ENCODE results near the gene XRCC6. TPM values are rescaled to one million over a fixed set of nuclear protein-coding genes. Genes with fewer than 3 reads are reported as not detected.
"Not testable (repeated sequence)": the region's sequence is repeated elsewhere in the genome, so short reads cannot be mapped to it uniquely, and the experiment has no call there.

XRCC6 gene
- total and polyA plus RNA-seq, 9 of the 15 experiments (the other 6 are each of a cell fraction or from before 2014, with no cell fraction given), result 151 to 440 (median 318) TPM

GRCh38 chr22:41571786-41572185 is 49.3 kb upstream of the XRCC6 start:
- H3K9me1 ChIP-seq (ENCODE audit: control insufficient read depth, insufficient read depth, low read length), result no peaks in the 10 kb centered on the region
- ChIA-PET CTCF (ENCODE audit: low intra/inter-chr PET ratio) (no interaction called here), POLR2A (no interaction called here)
- H4K20me1 ChIP-seq (replicated peaks; ENCODE audit: control insufficient read depth, insufficient read depth, low read length), result no peaks in the 10 kb centered on the region
- H3K9ac ChIP-seq (ENCODE audit: insufficient read depth in 1 of 2, low read depth in 2 of 2, low read length in 2 of 2), result no peak overlapping the region
- BruUV-seq (replicated peaks), result no TSS peak
- no peak overlapping the region for H3K4me3 ChIP-seq
- H2AFZ ChIP-seq (ENCODE audit: low read depth, low read length), result no peak overlapping the region
- WGBS (ENCODE audit: insufficient coverage, low coverage, missing lambda C conversion rate), result 64% methylated on average over 3 of the region's 14 CpGs
- peaks cover 5% of the 10 kb centered on the region; the same call in 1 of the 3 replicates for H3K36me3 ChIP-seq (ENCODE audit: control insufficient read depth, insufficient read depth, low read length)
- no peaks in the 10 kb centered on the region for H3K9me3 ChIP-seq (replicated peaks; ENCODE audit: control insufficient read depth, insufficient read depth, low read depth, low read length)
- in situ Hi-C loops (cut with MboI) (no loop called here), intact Hi-C loops (cut with micrococcal nuclease) (no loop called here)
- H3K4me2 ChIP-seq (ENCODE audit: insufficient read depth, low read length), result no peak overlapping the region
- peaks cover 8 to 35% of the 10 kb centered on the region in 2 experiments; a peak in 4 of 5 replicates for H3K4me1 ChIP-seq (replicated peaks in 1 of 2; ENCODE audit: control insufficient read depth in 2 of 2, insufficient read depth in 2 of 2, low read length in 2 of 2)
- ATAC-seq (no peak), FAIRE-seq (no peak), DNase-seq (ENCODE audit: extremely low read depth in 1 of 4, low spot score in 3 of 4) (no peak)
- TF ChIP-seq GTF3C2 (IDR thresholded peaks at IDR 0.05; ENCODE audit: borderline replicate concordance, extremely low read depth, insufficient read length) (no peak), ZNF408 (CRISPR knock-in tag; IDR thresholded peaks at IDR 0.05; ENCODE audit: low read depth) (no peak)
- TF ChIP-seq, protein P1, sequence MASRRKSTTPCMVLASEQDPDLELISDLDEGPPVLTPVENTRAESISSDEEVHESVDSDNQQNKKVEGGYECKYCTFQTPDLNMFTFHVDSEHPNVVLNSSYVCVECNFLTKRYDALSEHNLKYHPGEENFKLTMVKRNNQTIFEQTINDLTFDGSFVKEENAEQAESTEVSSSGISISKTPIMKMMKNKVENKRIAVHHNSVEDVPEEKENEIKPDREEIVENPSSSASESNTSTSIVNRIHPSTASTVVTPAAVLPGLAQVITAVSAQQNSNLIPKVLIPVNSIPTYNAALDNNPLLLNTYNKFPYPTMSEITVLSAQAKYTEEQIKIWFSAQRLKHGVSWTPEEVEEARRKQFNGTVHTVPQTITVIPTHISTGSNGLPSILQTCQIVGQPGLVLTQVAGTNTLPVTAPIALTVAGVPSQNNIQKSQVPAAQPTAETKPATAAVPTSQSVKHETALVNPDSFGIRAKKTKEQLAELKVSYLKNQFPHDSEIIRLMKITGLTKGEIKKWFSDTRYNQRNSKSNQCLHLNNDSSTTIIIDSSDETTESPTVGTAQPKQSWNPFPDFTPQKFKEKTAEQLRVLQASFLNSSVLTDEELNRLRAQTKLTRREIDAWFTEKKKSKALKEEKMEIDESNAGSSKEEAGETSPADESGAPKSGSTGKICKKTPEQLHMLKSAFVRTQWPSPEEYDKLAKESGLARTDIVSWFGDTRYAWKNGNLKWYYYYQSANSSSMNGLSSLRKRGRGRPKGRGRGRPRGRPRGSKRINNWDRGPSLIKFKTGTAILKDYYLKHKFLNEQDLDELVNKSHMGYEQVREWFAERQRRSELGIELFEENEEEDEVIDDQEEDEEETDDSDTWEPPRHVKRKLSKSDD (conservative IDR thresholded peaks at IDR 0.05; ENCODE audit: low read length), result no peak
- H3K27ac ChIP-seq (ENCODE audit: extremely low read depth, low read depth, low read length), result no peak overlapping the region
- H3K79me2 ChIP-seq (ENCODE audit: control insufficient read depth, insufficient read depth, low read length), result no peaks in the 10 kb centered on the region
- H3K27me3 ChIP-seq (ENCODE audit: control insufficient read depth in 2 of 2, insufficient read depth in 2 of 2, low read length in 2 of 2), result no peaks in the 10 kb centered on the region

DNA sequence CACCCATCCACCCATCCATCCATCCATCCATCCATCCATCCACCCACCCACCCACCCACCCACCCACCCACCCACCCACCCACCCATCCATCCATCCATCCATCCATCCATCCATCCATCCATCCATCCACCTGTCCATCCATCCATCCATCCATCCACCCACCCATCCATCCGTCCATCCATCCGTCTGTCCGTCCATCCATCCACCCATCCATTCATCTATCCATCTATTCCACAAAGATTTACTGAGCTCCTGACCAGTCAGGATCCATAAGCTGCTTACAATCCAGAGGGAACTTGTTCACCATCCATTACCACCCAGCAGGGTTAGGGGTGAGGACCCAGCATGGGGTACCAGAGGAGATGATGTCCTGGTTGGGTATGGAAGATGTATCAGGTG is 48.8 kb upstream of the XRCC6 start:
- H4K20me1 ChIP-seq (replicated peaks; ENCODE audit: control insufficient read depth, insufficient read depth, low read length); H3K79me2 ChIP-seq (ENCODE audit: control insufficient read depth, insufficient read depth, low read length); H3K27ac ChIP-seq (ENCODE audit: extremely low read depth, low read depth, low read length); in situ Hi-C loops (cut with MboI); H3K9me3 ChIP-seq (replicated peaks; ENCODE audit: control insufficient read depth, insufficient read depth, low read depth, low read length); H3K27me3 ChIP-seq (ENCODE audit: control insufficient read depth in 2 of 2, insufficient read depth in 2 of 2, low read length in 2 of 2); DNase-seq (ENCODE audit: extremely low read depth in 1 of 4, low spot score in 3 of 4); CTCF ChIA-PET (ENCODE audit: low intra/inter-chr PET ratio); intact Hi-C loops (cut with micrococcal nuclease); H3K36me3 ChIP-seq (ENCODE audit: control insufficient read depth, insufficient read depth, low read length); H2AFZ ChIP-seq (ENCODE audit: low read depth, low read length); H3K4me2 ChIP-seq (ENCODE audit: insufficient read depth, low read length); FAIRE-seq; ATAC-seq; H3K9me1 ChIP-seq (ENCODE audit: control insufficient read depth, insufficient read depth, low read length); H3K4me3 ChIP-seq; H3K9ac ChIP-seq (ENCODE audit: insufficient read depth in 1 of 2, low read depth in 2 of 2, low read length in 2 of 2); BruUV-seq (replicated peaks): not testable (repeated sequence)
- POLR2A ChIA-PET, result interaction anchor here (0.5 to 0.9 kb wide), 2 partner anchors 20 to 1436 kb away, joined by 3 read pairs; no protein-coding TSS in a partner anchor
- H3K4me1 ChIP-seq (replicated peaks in 1 of 2; ENCODE audit: control insufficient read depth in 2 of 2, insufficient read depth in 2 of 2, low read length in 2 of 2), result peaks cover 6 to 39% of the 10 kb centered on the region in 2 experiments; a peak in 4 of 5 replicates
- WGBS (ENCODE audit: insufficient coverage, low coverage, missing lambda C conversion rate), result 94% methylated on average over 3 of the region's 3 CpGs

Measured in K562 (cell line).